ENCODE measurements around the gene ACAP3.

ACAP3 gene

DNA sequence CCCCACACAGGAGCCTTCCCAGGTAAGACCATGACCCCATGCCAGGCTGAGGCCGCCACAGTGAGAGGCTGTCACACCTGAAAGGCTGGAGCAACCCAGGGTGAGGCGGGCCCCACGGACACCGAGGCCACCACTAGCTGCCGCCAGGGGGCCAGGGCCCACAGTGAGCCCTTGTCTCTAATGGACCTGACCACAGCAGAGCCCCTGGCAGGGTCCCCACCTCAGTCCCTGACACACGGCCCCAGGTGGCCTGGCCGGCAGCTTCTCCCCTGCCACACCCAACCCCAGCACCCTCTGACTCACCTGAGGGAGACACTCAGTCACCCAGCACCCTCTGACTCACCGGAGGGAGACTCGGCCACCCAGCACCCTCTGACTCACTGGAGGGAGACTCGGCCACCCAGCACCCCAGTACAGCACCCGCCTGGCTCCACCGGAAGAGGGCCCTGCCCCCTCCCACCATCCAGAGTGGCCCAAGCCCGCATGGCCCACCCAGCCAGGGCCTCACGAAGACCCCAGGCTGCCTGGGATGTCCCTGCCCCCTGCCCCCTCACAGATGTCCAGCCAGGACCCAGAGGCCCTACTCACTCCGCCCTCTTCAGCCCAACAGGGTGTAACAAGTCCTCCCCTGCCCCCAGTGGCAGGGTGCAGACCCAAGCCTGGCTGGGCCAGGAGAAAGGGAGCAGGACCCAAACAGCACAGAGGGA is 37.1 kb upstream of the ACAP3 start:
- no peak for DNase-seq (ENCODE audit: low read depth)

DNA sequence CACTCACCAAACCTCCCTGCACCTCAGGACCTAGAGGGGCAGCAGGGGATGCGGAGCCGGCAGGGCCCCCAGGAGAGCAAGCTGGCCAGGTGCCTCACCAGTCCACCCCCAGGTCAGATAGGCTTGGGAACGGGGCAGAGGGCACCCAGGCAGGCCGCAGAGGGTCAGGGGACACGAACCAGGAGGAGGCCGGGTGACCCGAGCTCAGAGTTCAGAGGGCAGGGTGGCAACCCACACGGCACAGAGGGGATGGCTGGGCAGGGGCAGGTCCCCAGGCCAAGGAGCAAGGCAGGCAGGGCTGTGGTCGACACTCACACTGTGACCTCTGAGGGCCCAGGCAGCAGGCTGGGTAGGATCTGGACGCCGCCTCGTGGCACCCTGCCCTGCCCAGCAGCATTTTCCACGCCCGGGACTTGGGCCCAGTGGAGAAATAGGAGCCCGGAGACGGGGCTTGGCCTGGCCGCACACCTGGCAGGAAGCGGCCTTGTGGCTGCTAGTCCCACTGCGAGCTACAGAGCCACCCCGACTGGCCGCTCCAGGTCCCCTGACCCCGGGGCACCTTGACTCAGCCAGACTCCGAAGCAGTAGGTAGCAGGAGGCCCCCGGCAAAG is 36.2 kb upstream of the ACAP3 start:
- no peak for DNase-seq (ENCODE audit: low read depth)

- DNase-seq (ENCODE audit: low read depth), result no peak
Observed at GRCh38 chr1:1342584-1343115, 34.9 kb upstream of the ACAP3 start.

GRCh38 chr1:1342061-1342562 is 34.4 kb upstream of the ACAP3 start:
- no peak for DNase-seq (ENCODE audit: low read depth)

GRCh38 chr1:1341549-1342021 is 33.9 kb upstream of the ACAP3 start:
- DNase-seq (ENCODE audit: low read depth), result no peak

GRCh38 chr1:1340791-1341548 is 33.2 kb upstream of the ACAP3 start:
- no peak for DNase-seq (ENCODE audit: low read depth)

DNA sequence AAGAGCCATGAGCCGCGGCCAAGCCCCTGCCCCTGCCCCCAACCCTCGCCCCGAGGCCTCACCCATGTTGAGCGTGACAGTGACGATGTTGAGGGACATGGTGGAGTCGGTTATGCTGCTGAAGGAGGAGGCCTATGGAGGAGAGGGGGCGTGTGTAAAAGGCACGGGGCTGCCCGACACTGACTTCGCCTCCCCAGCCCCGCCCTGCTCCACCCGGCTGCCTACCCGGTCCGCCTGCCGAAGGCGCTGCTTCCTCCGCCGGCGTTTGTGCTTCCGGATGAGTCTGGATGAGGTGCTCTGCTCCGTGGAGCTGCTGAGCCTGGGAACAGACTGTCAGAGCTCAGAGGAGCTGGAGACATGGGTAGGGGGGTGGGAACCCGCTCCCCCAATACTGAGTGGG is 32.5 kb upstream of the ACAP3 start:
- DNase-seq (ENCODE audit: low read depth), result no peak

DNA sequence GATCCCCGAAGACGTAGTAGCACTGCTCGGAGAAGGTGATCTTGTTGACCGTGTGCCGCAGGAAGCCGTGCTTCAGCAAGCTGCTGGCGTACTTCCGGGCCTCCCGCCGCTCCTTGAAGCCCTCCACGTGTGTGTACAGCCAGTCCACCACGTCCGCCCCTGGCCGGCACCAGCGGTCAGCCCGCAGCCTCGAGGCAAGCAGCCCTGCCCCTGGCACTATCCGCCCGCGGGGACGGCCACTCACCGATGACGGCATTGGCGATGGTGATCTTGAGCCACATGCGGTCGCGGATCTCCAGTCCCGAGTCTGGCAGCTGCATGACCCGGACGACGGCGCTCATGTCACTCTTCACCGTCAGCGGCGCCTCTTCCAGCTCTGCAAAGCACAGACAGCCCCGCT is 30.5 kb upstream of the ACAP3 start:
- DNase-seq (ENCODE audit: low read depth), result no peak

- DNase-seq (ENCODE audit: low read depth), result no peak
Observed at GRCh38 chr1:1337793-1338147, 30.0 kb upstream of the ACAP3 start.

DNA sequence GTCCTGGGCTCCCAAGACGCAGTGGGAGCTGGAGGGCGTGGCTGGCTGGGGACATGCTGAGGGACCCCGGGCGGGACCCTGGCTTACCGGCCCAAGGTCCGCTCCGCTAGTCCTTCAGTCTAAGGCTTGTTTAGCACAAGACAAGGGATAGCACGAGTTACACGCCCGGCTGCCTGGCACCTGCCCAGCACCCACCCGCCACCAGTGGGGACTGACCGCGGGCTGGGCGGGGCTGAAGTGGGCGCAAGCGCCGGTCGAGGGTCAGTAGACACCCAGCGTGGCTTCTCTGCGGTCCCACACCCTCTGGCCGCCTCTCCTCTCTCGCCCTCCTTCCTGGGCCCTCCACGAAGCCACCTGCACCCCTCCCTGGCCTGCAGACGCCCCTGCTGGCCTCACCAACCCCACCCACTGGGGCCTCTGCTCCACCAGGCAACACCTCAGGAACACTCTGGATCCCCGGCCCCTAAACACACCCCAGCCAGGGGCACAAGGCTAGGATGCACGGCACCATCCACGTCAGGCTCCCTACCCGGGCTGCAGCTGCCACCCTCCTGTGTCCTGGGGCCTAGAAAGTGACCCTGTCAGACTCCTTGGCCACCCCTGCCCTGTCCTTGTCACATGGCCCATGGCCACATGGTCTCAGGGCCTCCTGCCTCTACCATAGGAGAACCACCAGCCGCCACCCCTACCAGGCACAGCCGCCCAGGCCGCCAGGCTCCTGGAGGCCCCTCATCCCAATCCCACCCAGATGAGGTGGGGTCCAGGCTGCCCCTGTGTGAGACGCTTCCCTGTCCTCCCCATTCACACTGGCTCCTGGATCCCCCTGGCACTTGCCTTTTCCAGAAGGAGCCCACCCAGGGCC is 29.4 kb upstream of the ACAP3 start:
- DNase-seq (ENCODE audit: low read depth), result no peak

- no peak for DNase-seq (ENCODE audit: low read depth)
Observed at GRCh38 chr1:1336446-1336845, 28.7 kb upstream of the ACAP3 start.

DNA sequence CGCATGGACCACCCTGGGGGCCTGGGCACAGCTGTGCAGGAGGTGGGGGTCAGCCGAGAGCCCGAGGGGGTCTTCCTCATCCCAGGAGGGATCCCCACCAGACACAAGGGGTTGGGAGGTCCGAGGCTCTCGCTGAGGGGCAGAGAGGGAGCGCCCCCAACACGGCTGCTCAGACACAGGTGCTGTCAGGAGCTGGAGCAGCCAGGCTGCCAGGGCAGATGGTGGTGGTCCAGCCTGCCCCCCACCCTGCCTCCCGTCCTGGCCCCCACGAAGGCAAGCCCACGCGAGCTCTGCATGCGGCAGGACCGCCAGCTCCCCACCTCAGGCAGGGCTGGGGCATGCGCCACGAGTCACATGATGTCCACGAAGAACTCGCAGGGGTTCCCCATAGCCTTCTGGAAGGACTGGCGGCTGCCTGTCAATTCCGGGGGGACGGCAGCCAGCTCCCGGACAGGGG is 28.1 kb upstream of the ACAP3 start:
- no peak for DNase-seq (ENCODE audit: low read depth)

DNA sequence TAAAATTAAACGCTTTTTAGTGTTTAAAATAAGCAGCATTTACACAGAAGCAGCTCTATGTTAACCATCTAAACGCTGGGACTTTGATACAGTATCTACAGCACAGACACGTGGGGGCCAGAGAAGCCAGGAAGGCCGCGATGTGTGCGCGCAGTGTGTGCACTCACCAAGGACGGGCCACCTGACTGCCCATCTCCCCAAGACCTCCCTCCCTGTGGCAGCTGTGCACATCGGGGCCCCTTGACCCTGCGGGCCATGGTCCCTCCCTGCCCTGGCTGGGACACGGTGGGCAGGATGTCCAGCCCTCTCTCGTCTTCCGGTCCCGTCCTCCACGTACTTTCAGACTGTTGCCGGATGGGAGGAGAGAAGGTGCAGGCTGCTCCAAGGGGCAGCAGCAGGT is 27.6 kb upstream of the ACAP3 start:
- no peak for DNase-seq (ENCODE audit: low read depth)

GRCh38 chr1:1334835-1335234 is 27.1 kb upstream of the ACAP3 start:
- DNase-seq (ENCODE audit: low read depth), result no peak

- DNase-seq (ENCODE audit: low read depth), result no peak
Observed at GRCh38 chr1:1333551-1334241, 26.0 kb upstream of the ACAP3 start.

- DNase-seq (ENCODE audit: low read depth), result no peak
Observed at GRCh38 chr1:1332774-1333480, 25.2 kb upstream of the ACAP3 start.

DNA sequence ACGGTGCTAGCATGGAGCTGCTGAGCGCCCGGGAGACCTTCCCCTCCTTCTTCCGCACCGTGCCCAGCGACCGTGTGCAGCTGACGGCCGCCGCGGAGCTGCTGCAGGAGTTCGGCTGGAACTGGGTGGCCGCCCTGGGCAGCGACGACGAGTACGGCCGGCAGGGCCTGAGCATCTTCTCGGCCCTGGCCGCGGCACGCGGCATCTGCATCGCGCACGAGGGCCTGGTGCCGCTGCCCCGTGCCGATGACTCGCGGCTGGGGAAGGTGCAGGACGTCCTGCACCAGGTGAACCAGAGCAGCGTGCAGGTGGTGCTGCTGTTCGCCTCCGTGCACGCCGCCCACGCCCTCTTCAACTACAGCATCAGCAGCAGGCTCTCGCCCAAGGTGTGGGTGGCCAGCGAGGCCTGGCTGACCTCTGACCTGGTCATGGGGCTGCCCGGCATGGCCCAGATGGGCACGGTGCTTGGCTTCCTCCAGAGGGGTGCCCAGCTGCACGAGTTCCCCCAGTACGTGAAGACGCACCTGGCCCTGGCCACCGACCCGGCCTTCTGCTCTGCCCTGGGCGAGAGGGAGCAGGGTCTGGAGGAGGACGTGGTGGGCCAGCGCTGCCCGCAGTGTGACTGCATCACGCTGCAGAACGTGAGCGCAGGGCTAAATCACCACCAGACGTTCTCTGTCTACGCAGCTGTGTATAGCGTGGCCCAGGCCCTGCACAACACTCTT is 24.5 kb upstream of the ACAP3 start:
- DNase-seq (ENCODE audit: low read depth), result no peak

GRCh38 chr1:1331068-1331965 is 23.6 kb upstream of the ACAP3 start, which contains the start of gene TAS1R3:
Gene TAS1R3, plus strand, starts transcription at chr1:1331280. Its CDS starts 66 bp downstream, at chr1:1331346.
- no peak for DNase-seq (ENCODE audit: low read depth)
